Transverse colon (tissue), 4 donors: ENCODE data around the gene NUTM2D.
"Not testable (repeated sequence)": the region's sequence is repeated elsewhere in the genome, so short reads cannot be mapped to it uniquely, and the experiment has no call there.

ENCODE experiments used
- CTCF ChIP-seq, 5 experiments: fragments of 200-600 bp in 3 of 5; fragments of 450-650 bp in 2 of 5; sonication (generic) in 3 of 5; IDR thresholded peaks; 1 replicate in 2 of 5; 2 replicates in 3 of 5; pipeline ENCODE4 v1.5.1; 2016 to 2017; ENCODE audit warnings: antibody characterized with exemption in 5 of 5, inconsistent platforms in 3 of 5, mild to moderate bottlenecking in 2 of 5, moderate library complexity in 1 of 5
- EP300 ChIP-seq: sonication (generic); formaldehyde crosslinking; IDR thresholded peaks from one replicate; pipeline ENCODE4 v1.6.1; 2017; ENCODE audit warnings: antibody characterized with exemption, low read depth
- POLR2A ChIP-seq: fragments of 450-650 bp; IDR thresholded peaks from one replicate; pipeline ENCODE4 v1.6.1; 2016; ENCODE audit warnings: antibody characterized with exemption, mild to moderate bottlenecking, moderate library complexity
- POLR2AphosphoS5 ChIP-seq, 3 donors: sonication (generic); formaldehyde crosslinking; IDR thresholded peaks; one replicate each; pipeline ENCODE4 v1.6.1; 2016; ENCODE audit warnings: antibody characterized with exemption in 3 of 3

DNA sequence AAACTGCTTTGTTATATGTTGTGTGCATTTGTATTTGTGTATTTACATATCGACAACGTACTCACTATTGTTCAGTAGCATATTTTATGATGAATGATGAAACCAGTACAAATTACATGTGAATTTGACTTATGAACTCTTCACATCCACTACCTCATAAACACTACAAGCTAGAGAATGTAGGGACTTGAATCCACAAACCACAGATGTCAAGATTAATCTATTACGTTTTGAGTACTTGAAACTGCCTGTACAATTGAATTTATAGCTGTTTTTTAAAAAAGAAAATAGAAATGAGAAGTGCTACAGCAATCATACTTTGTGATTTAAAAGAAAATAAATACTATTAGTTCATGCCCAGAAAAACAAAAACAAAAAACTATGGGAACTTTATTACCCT, 4.7 kb upstream of the NUTM2D start:
- not testable (repeated sequence) for TF ChIP-seq CTCF (IDR thresholded peaks at IDR 0.05); POLR2AphosphoS5 (IDR thresholded peaks at IDR 0.05); POLR2A; EP300
